ENCODE results near the gene RAB36.

GRCh38 chr22:23151827-23152226 is 6.5 kb downstream of the RAB36 start:
- no peak for TF ChIP-seq CTCF (IDR thresholded peaks at IDR 0.05)
- TF ChIP-seq POLR2A (IDR thresholded peaks at IDR 0.05), result no peak
- no peak for TF ChIP-seq POLR2AphosphoS5 (IDR thresholded peaks at IDR 0.05; ENCODE audit: insufficient read depth in 1 of 2, low read depth in 1 of 2)
